Brain microvascular endothelial cell (primary cell): Measurements from ENCODE around the gene IGFBP2.

Source experiments
- DNase-seq: peaks from one replicate; pipeline ENCODE4 v3.0.0-alpha.2; 2020
- H3K27ac ChIP-seq: fragments of 250-450 bp; sonication (Bioruptor Pico); 2 replicates; pipeline ENCODE4 v1.5.1; 2020; ENCODE audit warnings: mild to moderate bottlenecking, moderate library complexity
- H3K27me3 ChIP-seq: fragments of 250-450 bp; sonication (Bioruptor Pico); replicated peaks from 2 replicates; pipeline ENCODE4 v1.5.1; 2020; ENCODE audit warnings: mild to moderate bottlenecking
- H3K36me3 ChIP-seq: fragments of 250-450 bp; sonication (Bioruptor Pico); replicated peaks from 2 replicates; pipeline ENCODE4 v1.5.1; 2020; ENCODE audit warnings: mild to moderate bottlenecking
- H3K4me3 ChIP-seq: 2 replicates; pipeline ENCODE4 v1.5.1; 2011; ENCODE audit warnings: low read depth, mild to moderate bottlenecking, control low read depth, low read length, moderate library complexity
- CTCF ChIP-seq: IDR thresholded peaks from 2 replicates; pipeline ENCODE4 v1.5.1; 2011; ENCODE audit warnings: low read depth, mild to moderate bottlenecking, moderate library complexity, low read length, control low read depth, inconsistent platforms; ENCODE audit errors: missing control alignments
- in situ Hi-C: cut with HindIII; loops from 2 replicates; pipeline ENCODE4 v1.10.0; 2017; ENCODE audit warnings: low sequenced_read_pairs, low pct_ligation_motif_present

Gene IGFBP2

GRCh38 chr2:216685327-216685875 lies 52.2 kb downstream of the IGFBP2 start:
- no peak overlapping the region for H3K4me3 ChIP-seq
- H3K27me3 ChIP-seq: no peaks in the 10 kb centered on the region
- in situ Hi-C loops: loop anchor here (25.0 kb wide), 1 partner anchor 827 kb away; no protein-coding TSS in a partner anchor
- H3K27ac ChIP-seq: no peak overlapping the region
- no peaks in the 10 kb centered on the region for H3K36me3 ChIP-seq
- DNase-seq: no peak
- no peak for TF ChIP-seq CTCF

DNA sequence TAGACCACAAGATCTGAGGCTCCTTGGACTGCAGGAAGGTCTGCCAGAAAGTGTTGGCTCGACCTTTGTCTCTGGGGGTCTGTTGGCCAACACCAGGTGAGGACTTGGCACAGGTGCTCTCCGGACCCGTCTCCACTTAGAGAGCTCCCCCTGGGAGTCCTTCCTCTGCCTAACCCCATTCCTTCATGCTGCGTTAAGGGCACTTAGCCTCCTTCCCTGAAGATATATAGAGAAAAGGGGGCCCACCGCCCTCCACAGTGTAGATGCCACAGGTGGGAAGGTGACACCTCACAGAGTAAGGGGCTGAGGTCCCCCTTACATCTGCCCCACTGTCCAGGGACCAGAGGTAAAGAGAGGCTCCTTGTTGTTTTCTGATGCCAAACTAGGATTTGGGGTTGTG lies 53.9 kb downstream of the IGFBP2 start:
- in situ Hi-C loops: loop anchor here (25.0 kb wide), 1 partner anchor 825 kb away; no protein-coding TSS in a partner anchor

GRCh38 chr2:216687646-216688045 lies 54.4 kb downstream of the IGFBP2 start:
- no peaks in the 10 kb centered on the region for H3K27me3 ChIP-seq
- DNase-seq: no peak
- in situ Hi-C loops: loop anchor here (25.0 kb wide), 1 partner anchor 825 kb away; no protein-coding TSS in a partner anchor
- H3K36me3 ChIP-seq: no peaks in the 10 kb centered on the region
- no peak overlapping the region for H3K4me3 ChIP-seq
- TF ChIP-seq CTCF: peak; percentile 66
- H3K27ac ChIP-seq: no peak overlapping the region

More for the DNA sequence above, 53.9 kb downstream of the IGFBP2 start:
- no peak for DNase-seq
- Histone ChIP-seq H3K36me3 (no peaks in the 10 kb centered on the region), H3K27ac (no peak overlapping the region), H3K4me3 (no peak overlapping the region), H3K27me3 (no peaks in the 10 kb centered on the region)
- no peak for TF ChIP-seq CTCF

- in situ Hi-C loops: loop anchor here (25.0 kb wide), 1 partner anchor 823 kb away; no protein-coding TSS in a partner anchor
- no peak overlapping the region for H3K4me3 ChIP-seq
- H3K36me3 ChIP-seq: no peaks in the 10 kb centered on the region
- no peaks in the 10 kb centered on the region for H3K27me3 ChIP-seq
- DNase-seq: no peak
- no peak overlapping the region for H3K27ac ChIP-seq
- TF ChIP-seq CTCF: no peak
Measured at GRCh38 chr2:216688731-216689340, 55.6 kb downstream of the IGFBP2 start.

DNA sequence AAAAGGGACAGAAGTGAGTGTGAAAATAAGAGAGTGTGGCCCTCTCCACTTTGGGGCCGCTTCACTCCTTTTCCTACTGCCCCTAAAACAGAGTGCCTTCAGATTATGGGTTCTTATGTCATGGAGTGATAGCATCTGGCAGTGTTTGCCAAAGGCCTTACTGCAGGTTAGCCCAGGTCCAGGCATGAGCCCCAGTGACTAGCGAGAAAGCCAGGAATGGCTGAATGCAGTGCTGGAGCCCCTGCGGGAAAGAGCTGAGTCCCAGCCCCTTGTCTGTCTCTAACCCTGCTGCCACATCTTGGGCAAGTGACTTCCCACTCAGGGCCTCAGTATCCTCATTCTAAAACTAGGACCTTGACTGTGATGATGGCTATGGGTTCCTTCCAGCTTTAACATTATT lies 56.2 kb downstream of the IGFBP2 start:
- in situ Hi-C loops: loop anchor here (25.0 kb wide), 1 partner anchor 823 kb away; no protein-coding TSS in a partner anchor
- Histone ChIP-seq H3K27me3 (no peaks in the 10 kb centered on the region), H3K4me3 (no peak overlapping the region), H3K36me3 (no peaks in the 10 kb centered on the region), H3K27ac (no peak overlapping the region)
- TF ChIP-seq CTCF: no peak
- DNase-seq: no peak
